ENCODE measurements around the gene GPC6.

GPC6 gene

DNA sequence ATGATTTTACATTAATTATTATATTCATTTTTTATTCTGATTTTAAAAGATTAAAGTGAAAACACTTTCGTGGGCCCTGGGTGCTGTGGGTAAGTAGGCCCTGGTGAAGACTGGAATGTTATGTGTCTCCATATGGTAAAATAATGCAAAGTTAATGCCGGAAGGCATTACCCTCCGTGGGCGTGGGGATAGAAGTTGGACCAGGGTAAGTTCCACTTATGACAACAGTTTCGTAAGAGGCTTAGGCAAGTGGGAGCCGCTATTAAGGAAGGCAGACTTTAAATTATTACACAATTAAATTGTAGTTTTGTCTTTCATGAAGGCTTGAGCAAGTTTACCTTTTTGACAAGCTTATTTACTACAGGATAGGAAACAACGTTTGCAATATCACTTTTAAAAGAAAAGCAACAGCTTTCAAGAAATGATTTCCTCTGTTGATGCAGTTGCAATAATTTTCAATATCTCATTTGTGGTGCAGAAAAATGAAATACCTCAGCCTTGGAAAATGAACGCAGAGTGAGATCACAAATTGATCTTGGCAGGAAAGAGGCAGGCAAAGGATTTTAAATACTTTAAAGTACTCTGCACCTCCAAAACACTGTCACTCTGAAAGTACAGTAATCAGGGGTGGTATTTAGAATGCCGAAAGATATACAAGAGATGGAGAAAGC lies 942.3 kb downstream of the GPC6 start:
- no peak overlapping the region for H3K4me3 ChIP-seq (ENCODE audit: control insufficient read depth, low read depth, low read length)
- no peak for TF ChIP-seq CTCF (IDR thresholded peaks at IDR 0.05; ENCODE audit: control insufficient read depth, insufficient read depth, low read depth, low read length, missing control alignments)
- DNase-seq (ENCODE audit: low read depth): no peak

- TF ChIP-seq CTCF (IDR thresholded peaks at IDR 0.05; ENCODE audit: control insufficient read depth, insufficient read depth, low read depth, low read length, missing control alignments): no peak
- DNase-seq (ENCODE audit: low read depth): no peak
- H3K4me3 ChIP-seq (ENCODE audit: control insufficient read depth, low read depth, low read length): no peak overlapping the region
Measured at GRCh38 chr13:94169454-94170144, 943.0 kb downstream of the GPC6 start.

DNA sequence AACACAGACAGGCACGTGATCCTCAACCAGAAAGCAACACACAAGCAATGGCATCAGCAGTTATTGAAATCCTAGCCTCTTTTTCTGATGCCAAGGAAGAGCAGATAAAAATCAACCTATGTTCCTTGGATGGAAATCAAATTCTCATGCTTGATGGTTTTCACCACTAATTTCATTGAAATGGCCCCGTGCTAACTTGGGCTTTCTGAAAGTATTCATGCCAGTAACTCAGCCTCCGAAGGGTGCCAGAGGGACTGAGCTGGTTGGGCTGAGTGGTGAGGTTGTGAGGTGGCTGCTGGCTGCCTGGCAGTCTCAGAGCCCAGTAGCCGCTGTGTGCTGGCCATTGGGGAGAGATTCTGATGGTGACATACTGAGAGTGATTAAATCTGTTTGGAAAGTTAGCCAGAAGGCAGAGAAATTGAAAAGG lies 943.6 kb downstream of the GPC6 start:
- no peak for DNase-seq (ENCODE audit: low read depth)
- TF ChIP-seq CTCF (IDR thresholded peaks at IDR 0.05; ENCODE audit: control insufficient read depth, insufficient read depth, low read depth, low read length, missing control alignments): no peak

DNA sequence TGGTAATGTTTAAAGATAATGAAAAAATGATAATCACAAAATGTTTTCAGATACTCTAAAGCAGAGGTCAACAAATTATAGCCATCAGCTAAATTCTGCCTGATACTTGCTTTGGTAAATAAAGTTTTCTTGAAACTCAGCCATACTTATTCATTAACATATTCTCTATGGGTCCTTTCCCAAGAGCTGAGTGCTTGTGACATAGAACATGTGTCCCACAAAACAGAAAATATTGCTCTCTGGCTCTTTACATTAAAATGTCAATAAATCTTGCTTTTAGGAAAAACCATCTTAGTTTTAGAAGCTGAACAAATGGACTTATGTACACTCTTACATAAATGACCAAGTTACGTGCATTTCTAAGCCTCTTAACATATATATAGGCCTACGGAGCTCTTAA lies 945.8 kb downstream of the GPC6 start:
- no peak overlapping the region for H3K4me3 ChIP-seq (ENCODE audit: control insufficient read depth, low read depth, low read length)
- no peak for TF ChIP-seq CTCF (IDR thresholded peaks at IDR 0.05; ENCODE audit: control insufficient read depth, insufficient read depth, low read depth, low read length, missing control alignments)
- DNase-seq (ENCODE audit: low read depth): no peak

More for the DNA sequence above, 943.6 kb downstream of the GPC6 start:
- H3K4me3 ChIP-seq (ENCODE audit: control insufficient read depth, low read depth, low read length): no peak overlapping the region

GRCh38 chr13:94173312-94173854 lies 946.8 kb downstream of the GPC6 start:
- H3K4me3 ChIP-seq (ENCODE audit: control insufficient read depth, low read depth, low read length): no peak overlapping the region
- no peak for DNase-seq (ENCODE audit: low read depth)
- TF ChIP-seq CTCF (IDR thresholded peaks at IDR 0.05; ENCODE audit: control insufficient read depth, insufficient read depth, low read depth, low read length, missing control alignments): no peak

DNA sequence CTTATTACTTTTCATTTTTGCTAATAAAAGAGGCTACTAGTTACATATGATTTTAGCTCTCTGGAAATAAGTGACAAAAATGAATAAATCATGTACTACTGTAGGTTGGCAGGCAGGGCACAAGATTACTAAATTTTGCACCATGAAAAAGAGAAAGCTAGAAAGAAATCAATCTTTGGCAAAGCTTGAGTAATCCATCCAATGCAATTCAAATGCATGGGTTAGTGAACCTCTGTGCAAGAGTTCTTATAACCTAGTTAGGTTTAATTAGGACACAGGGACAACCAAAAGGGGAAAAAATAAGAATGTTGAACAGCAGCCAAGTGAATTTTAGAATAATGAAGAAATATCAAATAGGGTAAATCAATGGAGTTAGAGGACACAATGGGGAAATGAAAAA lies 947.4 kb downstream of the GPC6 start:
- no peak for TF ChIP-seq CTCF (IDR thresholded peaks at IDR 0.05; ENCODE audit: control insufficient read depth, insufficient read depth, low read depth, low read length, missing control alignments)
- no peak for DNase-seq (ENCODE audit: low read depth)
- no peak overlapping the region for H3K4me3 ChIP-seq (ENCODE audit: control insufficient read depth, low read depth, low read length)
